DND-41 (cell line): ENCODE measurements around the gene NUP160.
"Not testable (repeated sequence)": the region's sequence is repeated elsewhere in the genome, so short reads cannot be mapped to it uniquely, and the experiment has no call there.

Experiments used
- ATAC-seq: fragments of 200-7000 bp; cut with Tn5 transposase; 3 replicates; pipeline ENCODE4 v1.9.1; 2021; ENCODE audit warnings: low read depth; ENCODE audit not compliant: insufficient read depth
- DNase-seq: peaks from one replicate; pipeline ENCODE4 v3.0.0-alpha.2; 2020
- H2AFZ ChIP-seq: 2 replicates; pipeline ENCODE4 v1.6.0; 2012; ENCODE audit warnings: low read depth, low read length
- H3K27ac ChIP-seq: 2 replicates; pipeline ENCODE4 v1.5.1; 2012; ENCODE audit warnings: low read length, inconsistent platforms
- H3K27me3 ChIP-seq: fragments of 200-600 bp; sonication (generic); 2 replicates; pipeline ENCODE4 v1.6.0; 2012; ENCODE audit warnings: low read length, mild to moderate bottlenecking, inconsistent platforms; ENCODE audit not compliant: insufficient read depth, poor library complexity
- H3K36me3 ChIP-seq: 2 replicates; pipeline ENCODE4 v1.5.1; 2012; ENCODE audit warnings: low read length, inconsistent platforms; ENCODE audit not compliant: insufficient read depth
- H3K4me1 ChIP-seq: 2 replicates; pipeline ENCODE4 v1.5.1; 2012; ENCODE audit warnings: mild to moderate bottlenecking, low read length; ENCODE audit not compliant: insufficient read depth
- H3K4me2 ChIP-seq: 2 replicates; pipeline ENCODE4 v1.6.0; 2012; ENCODE audit warnings: mild to moderate bottlenecking, moderate library complexity, low read length, inconsistent platforms; ENCODE audit not compliant: insufficient read depth
- H3K4me3 ChIP-seq, 2 experiments: fragments of 200-600 bp in 1 of 2; shearing (Covaris generic) in 1 of 2; 2 replicates each; pipeline ENCODE4 v1.5.1; 2012 to 2016; ENCODE audit warnings: inconsistent platforms in 2 of 2, low read length in 2 of 2, mild to moderate bottlenecking in 2 of 2, low read depth in 1 of 2, moderate library complexity in 1 of 2
- H3K79me2 ChIP-seq: 2 replicates; pipeline ENCODE4 v1.6.0; 2012; ENCODE audit warnings: low read length, inconsistent platforms; ENCODE audit not compliant: insufficient read depth
- H3K9ac ChIP-seq: 2 replicates; pipeline ENCODE4 v1.6.0; 2012; ENCODE audit warnings: low read depth, mild to moderate bottlenecking, inconsistent platforms, low read length, moderate library complexity
- H3K9me3 ChIP-seq: 2 replicates; pipeline ENCODE4 v1.5.1; 2012; ENCODE audit warnings: low read length, moderate library complexity, mild to moderate bottlenecking, inconsistent platforms; ENCODE audit not compliant: insufficient read depth, severe bottlenecking
- H4K20me1 ChIP-seq: 2 replicates; pipeline ENCODE4 v1.6.0; 2012; ENCODE audit warnings: low read length; ENCODE audit not compliant: insufficient read depth
- EZH2 ChIP-seq: IDR thresholded peaks from 3 replicates; pipeline ENCODE4 v1.6.1; 2012; ENCODE audit warnings: borderline replicate concordance, low read depth, mild to moderate bottlenecking, moderate library complexity, low read length, inconsistent platforms; ENCODE audit not compliant: severe bottlenecking
- TF ChIP-seq, protein P1 (sequence below): IDR thresholded peaks from 2 replicates; pipeline ENCODE4 v1.5.1; 2012; ENCODE audit warnings: borderline replicate concordance, low read length, moderate library complexity, mild to moderate bottlenecking; ENCODE audit not compliant: poor library complexity, severe bottlenecking; ENCODE audit errors: extremely low read depth

The NUP160 gene

DNA sequence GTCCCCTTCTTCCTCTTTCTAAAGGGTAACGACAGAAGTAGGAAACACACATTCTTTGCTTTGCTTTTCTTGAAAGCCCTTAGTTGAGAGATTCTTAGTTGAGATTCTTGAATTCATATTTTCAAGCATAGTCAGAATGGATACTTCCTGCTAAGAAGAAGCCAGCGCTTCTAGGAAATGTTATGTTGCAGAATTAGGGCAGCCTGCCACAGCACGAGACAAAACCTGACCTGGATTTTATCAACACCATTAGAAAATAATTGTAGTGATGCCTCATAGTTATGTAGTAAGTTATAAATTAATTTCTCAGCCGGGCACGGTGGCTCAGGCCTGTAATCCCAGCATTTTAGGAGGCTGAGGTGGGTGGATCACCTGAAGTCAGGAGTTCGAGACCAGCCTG is 37.9 kb upstream of the NUP160 start:
- DNase-seq = peak; percentile 54
- Histone ChIP-seq H3K27me3 (no peaks in the 10 kb centered on the region), H3K4me3 (no peak overlapping the region), H3K9ac (no peak overlapping the region), H2AFZ (no peak overlapping the region; the same call in 1 of the 2 replicates), H3K36me3 (no peaks in the 10 kb centered on the region), H4K20me1 (no peaks in the 10 kb centered on the region), H3K4me1 (peaks cover 9% of the 10 kb centered on the region), H3K79me2 (no peaks in the 10 kb centered on the region), H3K27ac (no peak overlapping the region), H3K4me2 (no peak overlapping the region), H3K9me3 (no peaks in the 10 kb centered on the region)
- TF ChIP-seq EZH2 = no peak
- TF ChIP-seq, protein P1, sequence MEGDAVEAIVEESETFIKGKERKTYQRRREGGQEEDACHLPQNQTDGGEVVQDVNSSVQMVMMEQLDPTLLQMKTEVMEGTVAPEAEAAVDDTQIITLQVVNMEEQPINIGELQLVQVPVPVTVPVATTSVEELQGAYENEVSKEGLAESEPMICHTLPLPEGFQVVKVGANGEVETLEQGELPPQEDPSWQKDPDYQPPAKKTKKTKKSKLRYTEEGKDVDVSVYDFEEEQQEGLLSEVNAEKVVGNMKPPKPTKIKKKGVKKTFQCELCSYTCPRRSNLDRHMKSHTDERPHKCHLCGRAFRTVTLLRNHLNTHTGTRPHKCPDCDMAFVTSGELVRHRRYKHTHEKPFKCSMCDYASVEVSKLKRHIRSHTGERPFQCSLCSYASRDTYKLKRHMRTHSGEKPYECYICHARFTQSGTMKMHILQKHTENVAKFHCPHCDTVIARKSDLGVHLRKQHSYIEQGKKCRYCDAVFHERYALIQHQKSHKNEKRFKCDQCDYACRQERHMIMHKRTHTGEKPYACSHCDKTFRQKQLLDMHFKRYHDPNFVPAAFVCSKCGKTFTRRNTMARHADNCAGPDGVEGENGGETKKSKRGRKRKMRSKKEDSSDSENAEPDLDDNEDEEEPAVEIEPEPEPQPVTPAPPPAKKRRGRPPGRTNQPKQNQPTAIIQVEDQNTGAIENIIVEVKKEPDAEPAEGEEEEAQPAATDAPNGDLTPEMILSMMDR = no peak
- ATAC-seq = peak; percentile 64

DNA sequence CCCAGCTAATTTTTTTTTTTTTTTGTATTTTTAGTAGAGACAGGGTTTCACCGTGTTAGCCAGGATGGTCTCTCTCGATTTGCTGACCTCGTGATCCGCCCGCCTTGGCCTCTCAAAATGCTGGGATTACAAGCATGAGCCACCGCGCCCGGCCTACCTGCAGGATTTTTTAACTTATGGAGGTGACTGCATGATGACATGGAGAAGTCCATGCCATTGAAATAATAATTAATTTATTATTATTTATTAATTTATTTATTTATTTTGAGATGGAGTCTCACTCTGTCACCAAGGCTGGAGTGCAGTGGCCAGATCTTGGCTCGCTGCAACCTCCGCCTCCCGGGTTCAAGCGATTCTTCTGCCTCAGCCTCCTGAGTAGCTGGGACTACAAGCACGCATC is 34.3 kb upstream of the NUP160 start:
- H3K36me3 ChIP-seq, H2AFZ ChIP-seq, H3K4me2 ChIP-seq, H3K79me2 ChIP-seq, H3K4me3 ChIP-seq, ATAC-seq, DNase-seq, H3K27me3 ChIP-seq, H4K20me1 ChIP-seq, H3K9ac ChIP-seq, H3K9me3 ChIP-seq, H3K27ac ChIP-seq, H3K4me1 ChIP-seq: not testable (repeated sequence)

- no peak overlapping the region for H3K4me2 ChIP-seq
- no peaks in the 10 kb centered on the region for H3K79me2 ChIP-seq
- no peaks in the 10 kb centered on the region for H3K27me3 ChIP-seq
- no peaks in the 10 kb centered on the region for H3K36me3 ChIP-seq
- no peak overlapping the region for H2AFZ ChIP-seq
- peaks cover 7% of the 10 kb centered on the region for H3K9me3 ChIP-seq
- DNase-seq (no peak), ATAC-seq (no peak)
- no peak overlapping the region for H3K9ac ChIP-seq
- no peaks in the 10 kb centered on the region for H4K20me1 ChIP-seq
- TF ChIP-seq, protein P1 = no peak
- no peak for TF ChIP-seq EZH2
- H3K27ac ChIP-seq = no peak overlapping the region
- no peak overlapping the region for H3K4me3 ChIP-seq
- H3K4me1 ChIP-seq = peaks cover 9% of the 10 kb centered on the region
Observed at GRCh38 chr11:47881145-47881544, 33.0 kb upstream of the NUP160 start.

- Histone ChIP-seq H3K9me3 (peaks cover 18% of the 10 kb centered on the region), H2AFZ (no peak overlapping the region), H3K79me2 (no peaks in the 10 kb centered on the region), H3K36me3 (no peaks in the 10 kb centered on the region), H3K4me3 (no peak overlapping the region), H3K9ac (no peak overlapping the region), H3K4me1 (no peaks in the 10 kb centered on the region), H3K4me2 (no peak overlapping the region), H4K20me1 (no peaks in the 10 kb centered on the region), H3K27ac (no peak overlapping the region), H3K27me3 (no peaks in the 10 kb centered on the region)
- DNase-seq (no peak), ATAC-seq (no peak)
- TF ChIP-seq, protein P1 = no peak
- no peak for TF ChIP-seq EZH2
Observed at GRCh38 chr11:47879259-47880158, 31.4 kb upstream of the NUP160 start.

GRCh38 chr11:47875858-47876257 is 27.7 kb upstream of the NUP160 start:
- H3K36me3 ChIP-seq, ATAC-seq, H3K27ac ChIP-seq, H2AFZ ChIP-seq, H3K79me2 ChIP-seq, H3K4me2 ChIP-seq, H3K4me1 ChIP-seq, H3K27me3 ChIP-seq, H3K4me3 ChIP-seq, H4K20me1 ChIP-seq, H3K9ac ChIP-seq: not testable (repeated sequence)
- peak; percentile 38 for DNase-seq
- H3K9me3 ChIP-seq = peaks cover 18% of the 10 kb centered on the region
